ENCODE results near the gene CACNG1. TPM values are rescaled to one million over a fixed set of nuclear protein-coding genes. Genes with fewer than 3 reads are reported as not detected.
A peak's percentile ranks its signal among the peaks of the same experiment; 100 is the strongest.

Gene CACNG1
- total and polyA plus RNA-seq, 8 donors = not detected

GRCh38 chr17:67054011-67054591 lies 9.7 kb downstream of the CACNG1 start:
- intact Hi-C loops (cut with DNase I) = no loop called here
- H3K27me3 ChIP-seq = no peaks in the 10 kb centered on the region
- H3K4me3 ChIP-seq = no peak overlapping the region
- TF ChIP-seq, protein P1, sequence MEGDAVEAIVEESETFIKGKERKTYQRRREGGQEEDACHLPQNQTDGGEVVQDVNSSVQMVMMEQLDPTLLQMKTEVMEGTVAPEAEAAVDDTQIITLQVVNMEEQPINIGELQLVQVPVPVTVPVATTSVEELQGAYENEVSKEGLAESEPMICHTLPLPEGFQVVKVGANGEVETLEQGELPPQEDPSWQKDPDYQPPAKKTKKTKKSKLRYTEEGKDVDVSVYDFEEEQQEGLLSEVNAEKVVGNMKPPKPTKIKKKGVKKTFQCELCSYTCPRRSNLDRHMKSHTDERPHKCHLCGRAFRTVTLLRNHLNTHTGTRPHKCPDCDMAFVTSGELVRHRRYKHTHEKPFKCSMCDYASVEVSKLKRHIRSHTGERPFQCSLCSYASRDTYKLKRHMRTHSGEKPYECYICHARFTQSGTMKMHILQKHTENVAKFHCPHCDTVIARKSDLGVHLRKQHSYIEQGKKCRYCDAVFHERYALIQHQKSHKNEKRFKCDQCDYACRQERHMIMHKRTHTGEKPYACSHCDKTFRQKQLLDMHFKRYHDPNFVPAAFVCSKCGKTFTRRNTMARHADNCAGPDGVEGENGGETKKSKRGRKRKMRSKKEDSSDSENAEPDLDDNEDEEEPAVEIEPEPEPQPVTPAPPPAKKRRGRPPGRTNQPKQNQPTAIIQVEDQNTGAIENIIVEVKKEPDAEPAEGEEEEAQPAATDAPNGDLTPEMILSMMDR (IDR thresholded peaks at IDR 0.05) = no peak
- DNase-seq (peak in 1 of 4 donors; percentile 3), ATAC-seq (no peak)
- H3K4me1 ChIP-seq = no peaks in the 10 kb centered on the region
- no peak overlapping the region for H3K27ac ChIP-seq
- H3K9me3 ChIP-seq = peaks cover 0 to 10% of the 10 kb centered on the region in 2 donors
- no peaks in the 10 kb centered on the region for H3K36me3 ChIP-seq

GRCh38 chr17:67054608-67055007 lies 10.3 kb downstream of the CACNG1 start:
- ATAC-seq (no peak), DNase-seq (no peak)
- Histone ChIP-seq H3K4me3 (no peak overlapping the region), H3K27me3 (no peaks in the 10 kb centered on the region), H3K4me1 (no peaks in the 10 kb centered on the region), H3K9me3 (peaks cover 0 to 5% of the 10 kb centered on the region in 2 donors), H3K36me3 (no peaks in the 10 kb centered on the region), H3K27ac (no peak overlapping the region)
- TF ChIP-seq, protein P1 (IDR thresholded peaks at IDR 0.05) = no peak
- intact Hi-C loops (cut with DNase I) = no loop called here

- no peaks in the 10 kb centered on the region for H3K4me1 ChIP-seq
- TF ChIP-seq, protein P1 (IDR thresholded peaks at IDR 0.05) = no peak
- no peak for DNase-seq
- H3K4me3 ChIP-seq = no peak overlapping the region
- no peak for ATAC-seq
- no peaks in the 10 kb centered on the region for H3K27me3 ChIP-seq
- H3K9me3 ChIP-seq = peaks cover 0 to under 1% of the 10 kb centered on the region in 2 donors
- H3K27ac ChIP-seq = no peak overlapping the region
- intact Hi-C loops (cut with DNase I) = no loop called here
- no peaks in the 10 kb centered on the region for H3K36me3 ChIP-seq
Measured at GRCh38 chr17:67055041-67055443, 10.7 kb downstream of the CACNG1 start.

GRCh38 chr17:67055811-67056745 lies 11.7 kb downstream of the CACNG1 start:
- Histone ChIP-seq H3K36me3 (no peaks in the 10 kb centered on the region), H3K4me1 (no peaks in the 10 kb centered on the region), H3K4me3 (no peak overlapping the region), H3K27me3 (no peaks in the 10 kb centered on the region), H3K27ac (no peak overlapping the region), H3K9me3 (no peaks in the 10 kb centered on the region)
- ATAC-seq (no peak), DNase-seq (no peak)
- TF ChIP-seq, protein P1 (IDR thresholded peaks at IDR 0.05) = no peak
- intact Hi-C loops (cut with DNase I) = no loop called here

DNA sequence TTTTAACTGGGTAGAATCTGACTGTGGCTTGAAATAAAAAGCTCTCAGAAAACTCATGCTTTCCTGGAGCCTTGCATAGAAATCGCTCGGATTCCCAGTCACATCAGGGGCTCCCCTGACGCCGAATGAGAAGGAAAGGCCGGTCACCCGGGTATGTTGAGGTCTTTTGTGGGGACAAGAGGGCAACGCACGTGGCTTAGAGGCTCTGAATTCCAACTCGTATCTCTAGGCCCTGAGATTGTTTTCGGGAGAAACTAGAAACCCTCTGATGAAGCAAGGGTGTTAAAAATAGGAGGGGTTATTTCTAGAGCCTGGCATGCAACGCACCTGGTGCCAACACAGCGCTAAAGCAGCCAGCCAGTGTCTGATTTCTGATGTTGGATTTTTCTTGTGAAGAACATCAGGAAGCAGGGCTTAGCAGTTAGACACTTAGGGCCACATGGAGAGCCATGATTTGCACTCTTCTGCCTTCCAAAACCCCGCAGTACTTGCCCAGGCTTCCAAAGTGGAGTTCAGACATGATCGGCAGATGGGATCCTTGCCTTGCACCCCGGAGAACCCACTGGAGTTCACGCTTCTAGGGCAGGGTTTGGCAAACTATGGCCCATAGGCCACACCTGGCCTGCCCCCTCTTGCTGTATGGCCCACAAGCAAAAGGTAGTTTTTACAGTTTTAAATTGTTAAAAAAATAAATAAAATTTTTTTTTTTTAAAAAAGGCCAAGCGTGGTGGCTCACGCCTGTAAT lies 12.6 kb downstream of the CACNG1 start:
- ATAC-seq = no peak
- Histone ChIP-seq H3K27ac (no peak overlapping the region), H3K4me3 (no peak overlapping the region), H3K36me3 (no peaks in the 10 kb centered on the region), H3K27me3 (no peaks in the 10 kb centered on the region), H3K4me1 (no peaks in the 10 kb centered on the region), H3K9me3 (no peaks in the 10 kb centered on the region)
- intact Hi-C loops (cut with DNase I) = no loop called here
- TF ChIP-seq, protein P1 (IDR thresholded peaks at IDR 0.05) = no peak
- no peak for DNase-seq

All from left lung (tissue), 10 donors.